ENCODE data around the gene GTF2H3. TPM values are rescaled to one million over a fixed set of nuclear protein-coding genes. Genes with fewer than 3 reads are reported as not detected.

The GTF2H3 gene
- total RNA-seq, 1 donor from 2014 or later = 39.2 TPM

GRCh38 chr12:123659996-123660727, 26.5 kb downstream of the GTF2H3 start:
- H3K4me3 ChIP-seq (ENCODE audit: low read depth, low read length) = no peak overlapping the region
- FAIRE-seq = no peak
- no peak for TF ChIP-seq CTCF (IDR thresholded peaks at IDR 0.05; ENCODE audit: insufficient read depth, low read length, severe bottlenecking)
- peaks cover 9% of the 10 kb centered on the region for H3K36me3 ChIP-seq (ENCODE audit: control insufficient read depth, insufficient read depth, low read length)
- no peaks in the 10 kb centered on the region for H3K27me3 ChIP-seq (ENCODE audit: control insufficient read depth, insufficient read depth, low read length)
- DNase-seq (ENCODE audit: low read depth) = peak; percentile 97

- no peak for TF ChIP-seq CTCF (IDR thresholded peaks at IDR 0.05; ENCODE audit: insufficient read depth, low read length, severe bottlenecking)
These were observed 34.1 kb downstream of the GTF2H3 start for GRCh38 chr12:123667771-123668170.

GRCh38 chr12:123670882-123671728, 37.5 kb downstream of the GTF2H3 start, which contains the start of gene TCTN2:
TCTN2 (plus strand) TSS chr12:123671113; CDS start chr12:123671241, 128 bp downstream.
- FAIRE-seq (no peak), DNase-seq (ENCODE audit: low read depth) (peak; percentile 82)
- no peak for TF ChIP-seq CTCF (IDR thresholded peaks at IDR 0.05; ENCODE audit: insufficient read depth, low read length, severe bottlenecking)
- Histone ChIP-seq H3K36me3 (ENCODE audit: control insufficient read depth, insufficient read depth, low read length) (no peaks in the 10 kb centered on the region), H3K27me3 (ENCODE audit: control insufficient read depth, insufficient read depth, low read length) (no peaks in the 10 kb centered on the region), H3K4me3 (ENCODE audit: low read depth, low read length) (peak within 1 kb of the TSS; percentile 82)

More at GRCh38 chr12:123667771-123668170, 34.1 kb downstream of the GTF2H3 start:
- FAIRE-seq (no peak), DNase-seq (ENCODE audit: low read depth) (peak; percentile 70)
- no peaks in the 10 kb centered on the region for H3K36me3 ChIP-seq (ENCODE audit: control insufficient read depth, insufficient read depth, low read length)
- H3K4me3 ChIP-seq (ENCODE audit: low read depth, low read length) = no peak overlapping the region
- no peaks in the 10 kb centered on the region for H3K27me3 ChIP-seq (ENCODE audit: control insufficient read depth, insufficient read depth, low read length)

- no peak for DNase-seq (ENCODE audit: low read depth)
- FAIRE-seq = no peak
- peak overlapping the region; percentile 82 for H3K4me3 ChIP-seq (ENCODE audit: low read depth, low read length)
- TF ChIP-seq CTCF (IDR thresholded peaks at IDR 0.05; ENCODE audit: insufficient read depth, low read length, severe bottlenecking) = no peak
- H3K36me3 ChIP-seq (ENCODE audit: control insufficient read depth, insufficient read depth, low read length) = no peaks in the 10 kb centered on the region
- H3K27me3 ChIP-seq (ENCODE audit: control insufficient read depth, insufficient read depth, low read length) = no peaks in the 10 kb centered on the region
These were observed 38.2 kb downstream of the GTF2H3 start for GRCh38 chr12:123671876-123672275.

- FAIRE-seq (no peak), DNase-seq (ENCODE audit: low read depth) (no peak)
- Histone ChIP-seq H3K36me3 (ENCODE audit: control insufficient read depth, insufficient read depth, low read length) (no peaks in the 10 kb centered on the region), H3K4me3 (ENCODE audit: low read depth, low read length) (no peak overlapping the region), H3K27me3 (ENCODE audit: control insufficient read depth, insufficient read depth, low read length) (no peaks in the 10 kb centered on the region)
- TF ChIP-seq CTCF (IDR thresholded peaks at IDR 0.05; ENCODE audit: insufficient read depth, low read length, severe bottlenecking) = no peak
These were observed 41.8 kb downstream of the GTF2H3 start for GRCh38 chr12:123675436-123675835.
